Amniotic stem cell (primary cell): ENCODE measurements around the gene LDHD.
"Not testable (repeated sequence)": the region's sequence is repeated elsewhere in the genome, so short reads cannot be mapped to it uniquely, and the experiment has no call there.

Experiments
- DNase-seq: peaks from one replicate; lab custom pipeline; 2025; lab: John Stamatoyannopoulos, UW

LDHD gene

GRCh38 chr16:75099075-75099667 is 17.4 kb downstream of the LDHD start:
- DNase-seq: no peak

- no peak for DNase-seq
Measured at GRCh38 chr16:75097941-75098901, 18.4 kb downstream of the LDHD start.

GRCh38 chr16:75097191-75097761 is 19.3 kb downstream of the LDHD start:
- no peak for DNase-seq

- DNase-seq: no peak
Measured at GRCh38 chr16:75096656-75097055, 19.9 kb downstream of the LDHD start.

GRCh38 chr16:75095204-75095621 is 21.4 kb downstream of the LDHD start:
- no peak for DNase-seq

GRCh38 chr16:75093598-75094540 is 22.7 kb downstream of the LDHD start:
- DNase-seq: no peak

- no peak for DNase-seq
Measured at GRCh38 chr16:75092777-75093176, 23.8 kb downstream of the LDHD start.

GRCh38 chr16:75091619-75092018 is 25.0 kb downstream of the LDHD start:
- DNase-seq: not testable (repeated sequence)

GRCh38 chr16:75090899-75091298 is 25.7 kb downstream of the LDHD start:
- not testable (repeated sequence) for DNase-seq

GRCh38 chr16:75089486-75090202 is 26.9 kb downstream of the LDHD start:
- no peak for DNase-seq

GRCh38 chr16:75088934-75089333 is 27.6 kb downstream of the LDHD start:
- no peak for DNase-seq

GRCh38 chr16:75088216-75088615 is 28.4 kb downstream of the LDHD start:
- no peak for DNase-seq

- no peak for DNase-seq
Measured at GRCh38 chr16:75087375-75087979, 29.1 kb downstream of the LDHD start.

GRCh38 chr16:75086688-75087374 is 29.7 kb downstream of the LDHD start:
- DNase-seq: no peak

- no peak for DNase-seq
Measured at GRCh38 chr16:75086281-75086680, 30.3 kb downstream of the LDHD start.

- DNase-seq: no peak
Measured at GRCh38 chr16:75085556-75085955, 31.0 kb downstream of the LDHD start.

GRCh38 chr16:75083813-75084212 is 32.8 kb downstream of the LDHD start:
- DNase-seq: no peak

- no peak for DNase-seq
Measured at GRCh38 chr16:75081179-75081859, 35.3 kb downstream of the LDHD start.

- peak; percentile 47 for DNase-seq
Measured at GRCh38 chr16:75080205-75081029, 36.2 kb downstream of the LDHD start.
